ENCODE measurements around the gene ACP1. TPM values are rescaled to one million over a fixed set of nuclear protein-coding genes. Genes with fewer than 3 reads are reported as not detected.

Gene ACP1
- total and polyA plus RNA-seq, 2 of the 8 experiments (the other 6 are each of a cell fraction or from before 2014, with no cell fraction given) = 115 to 155 TPM

DNA sequence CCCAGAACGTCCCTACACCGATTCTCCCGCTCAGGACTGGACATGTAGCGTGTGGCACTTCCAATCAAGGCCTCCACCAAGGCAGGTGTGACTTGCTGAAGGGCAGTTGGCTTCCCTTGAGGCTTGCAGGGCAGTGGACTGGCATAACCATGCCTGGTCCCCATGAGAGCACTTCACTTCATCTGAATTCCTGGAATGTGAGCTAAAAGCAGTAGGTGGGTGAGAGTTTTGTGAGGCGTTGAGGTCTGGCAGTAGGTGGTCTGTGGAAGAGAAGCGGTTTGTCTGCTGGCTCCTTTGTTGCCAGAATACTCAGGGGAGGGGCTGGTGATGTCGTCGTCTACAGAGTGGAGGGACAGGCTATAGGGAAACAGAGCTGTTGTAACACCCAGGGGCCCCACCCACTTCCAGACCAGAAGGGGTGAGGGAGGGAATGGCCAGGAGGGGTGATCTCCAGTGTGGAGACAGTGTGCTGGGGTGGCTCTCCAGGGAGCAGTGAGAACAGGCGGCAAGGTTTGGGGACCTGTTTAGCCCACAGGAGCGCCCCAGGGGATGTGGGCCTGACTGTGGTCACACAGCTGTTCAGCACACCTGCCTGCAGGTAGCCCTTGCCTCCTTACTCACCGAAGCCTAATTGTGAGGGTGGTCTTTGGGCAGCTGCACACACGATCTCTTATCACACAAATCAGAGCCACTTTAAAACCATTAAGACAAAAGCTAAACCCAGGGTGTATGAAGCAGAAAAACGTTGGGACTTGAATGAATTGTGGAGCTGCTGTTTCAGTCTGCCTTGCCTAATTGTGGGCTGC is 44.6 kb downstream of the ACP1 start (continued):
- TF ChIP-seq CHD7 (IDR thresholded peaks at IDR 0.05; ENCODE audit: insufficient replicate concordance, low read length) = no peak
- TF ChIP-seq HDAC2 (IDR thresholded peaks at IDR 0.05; ENCODE audit: borderline replicate concordance in 1 of 2, low read depth in 2 of 2, low read length in 2 of 2) = 0 out of 4 replicates have a peak, but pooled peaks of 1 of the 2 experiments have one; percentile 49
- TF ChIP-seq, protein P1, sequence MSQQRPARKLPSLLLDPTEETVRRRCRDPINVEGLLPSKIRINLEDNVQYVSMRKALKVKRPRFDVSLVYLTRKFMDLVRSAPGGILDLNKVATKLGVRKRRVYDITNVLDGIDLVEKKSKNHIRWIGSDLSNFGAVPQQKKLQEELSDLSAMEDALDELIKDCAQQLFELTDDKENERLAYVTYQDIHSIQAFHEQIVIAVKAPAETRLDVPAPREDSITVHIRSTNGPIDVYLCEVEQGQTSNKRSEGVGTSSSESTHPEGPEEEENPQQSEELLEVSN (IDR thresholded peaks at IDR 0.05) = peak; percentile 74
- TF ChIP-seq MAX (IDR thresholded peaks at IDR 0.05) = peak; percentile 54; the same call in 1 of the 2 replicates

Measured in H1 (cell line).